Measurements from ENCODE around the gene SMAD6.
"Not testable (repeated sequence)": the region's sequence is repeated elsewhere in the genome, so short reads cannot be mapped to it uniquely, and the experiment has no call there.

The SMAD6 gene

DNA sequence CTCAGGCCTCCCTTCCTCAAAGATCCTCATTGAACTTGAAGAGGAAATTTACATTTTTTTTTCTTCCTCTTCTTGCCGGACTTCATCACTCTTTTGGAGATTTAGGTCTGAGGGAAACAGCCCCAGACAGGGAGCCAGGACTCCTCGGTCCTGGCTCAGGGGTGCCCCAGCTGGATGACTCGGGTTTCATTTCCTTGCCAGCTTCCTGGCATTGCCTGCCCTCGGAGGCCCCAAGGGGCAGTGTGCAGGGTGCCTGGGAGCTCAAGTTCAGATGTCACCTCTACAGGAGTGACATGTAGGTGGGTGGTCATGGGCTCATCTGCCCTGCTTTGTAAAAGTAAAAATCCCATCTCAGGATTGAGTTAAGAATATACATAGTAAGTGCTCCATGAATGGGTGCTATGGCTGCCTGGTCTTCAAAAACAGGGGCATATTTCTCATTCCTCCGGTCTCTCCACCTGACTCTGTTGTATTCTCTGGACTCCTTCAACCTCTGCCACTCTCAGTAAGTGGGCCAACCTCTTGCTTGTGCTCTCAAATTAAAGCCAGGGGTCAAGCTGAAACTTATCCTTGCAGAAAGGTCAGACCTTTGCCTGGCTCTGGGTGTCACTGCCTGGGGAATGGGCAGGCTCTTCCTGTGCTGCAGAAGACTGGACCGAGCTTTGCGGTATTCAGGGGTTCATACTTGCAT is 51.8 kb downstream of the SMAD6 start:
- no peak overlapping the region for H3K4me3 ChIP-seq (ENCODE audit: low read depth, low read length)
- TF ChIP-seq, protein P1, sequence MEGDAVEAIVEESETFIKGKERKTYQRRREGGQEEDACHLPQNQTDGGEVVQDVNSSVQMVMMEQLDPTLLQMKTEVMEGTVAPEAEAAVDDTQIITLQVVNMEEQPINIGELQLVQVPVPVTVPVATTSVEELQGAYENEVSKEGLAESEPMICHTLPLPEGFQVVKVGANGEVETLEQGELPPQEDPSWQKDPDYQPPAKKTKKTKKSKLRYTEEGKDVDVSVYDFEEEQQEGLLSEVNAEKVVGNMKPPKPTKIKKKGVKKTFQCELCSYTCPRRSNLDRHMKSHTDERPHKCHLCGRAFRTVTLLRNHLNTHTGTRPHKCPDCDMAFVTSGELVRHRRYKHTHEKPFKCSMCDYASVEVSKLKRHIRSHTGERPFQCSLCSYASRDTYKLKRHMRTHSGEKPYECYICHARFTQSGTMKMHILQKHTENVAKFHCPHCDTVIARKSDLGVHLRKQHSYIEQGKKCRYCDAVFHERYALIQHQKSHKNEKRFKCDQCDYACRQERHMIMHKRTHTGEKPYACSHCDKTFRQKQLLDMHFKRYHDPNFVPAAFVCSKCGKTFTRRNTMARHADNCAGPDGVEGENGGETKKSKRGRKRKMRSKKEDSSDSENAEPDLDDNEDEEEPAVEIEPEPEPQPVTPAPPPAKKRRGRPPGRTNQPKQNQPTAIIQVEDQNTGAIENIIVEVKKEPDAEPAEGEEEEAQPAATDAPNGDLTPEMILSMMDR (IDR thresholded peaks at IDR 0.05; ENCODE audit: insufficient read depth, low read depth, low read length, missing control alignments), result no peak
- no peak for DNase-seq (ENCODE audit: low read depth)

DNA sequence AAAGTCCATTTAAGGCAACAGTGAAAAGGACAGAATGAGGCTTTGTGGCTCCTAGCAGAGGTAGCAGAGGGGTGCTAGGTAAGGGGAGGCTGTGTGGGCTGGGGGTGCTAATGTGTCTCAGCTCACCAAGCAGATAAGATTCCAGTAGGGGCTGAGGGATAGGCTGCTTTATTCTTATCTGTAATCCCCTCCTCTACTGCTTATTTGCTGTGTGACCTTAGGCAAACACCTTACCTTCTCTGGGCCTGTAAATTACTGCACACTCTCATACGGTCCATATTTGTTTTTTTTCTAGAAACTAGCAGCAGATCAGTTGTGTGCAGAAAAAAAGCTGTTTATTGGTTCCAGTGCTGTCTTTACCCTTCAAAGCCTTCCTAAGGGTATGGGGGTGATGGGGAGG is 52.8 kb downstream of the SMAD6 start:
- TF ChIP-seq, protein P1 (IDR thresholded peaks at IDR 0.05; ENCODE audit: insufficient read depth, low read depth, low read length, missing control alignments), result no peak
- H3K4me3 ChIP-seq (ENCODE audit: low read depth, low read length), result no peak overlapping the region
- no peak for DNase-seq (ENCODE audit: low read depth)

DNA sequence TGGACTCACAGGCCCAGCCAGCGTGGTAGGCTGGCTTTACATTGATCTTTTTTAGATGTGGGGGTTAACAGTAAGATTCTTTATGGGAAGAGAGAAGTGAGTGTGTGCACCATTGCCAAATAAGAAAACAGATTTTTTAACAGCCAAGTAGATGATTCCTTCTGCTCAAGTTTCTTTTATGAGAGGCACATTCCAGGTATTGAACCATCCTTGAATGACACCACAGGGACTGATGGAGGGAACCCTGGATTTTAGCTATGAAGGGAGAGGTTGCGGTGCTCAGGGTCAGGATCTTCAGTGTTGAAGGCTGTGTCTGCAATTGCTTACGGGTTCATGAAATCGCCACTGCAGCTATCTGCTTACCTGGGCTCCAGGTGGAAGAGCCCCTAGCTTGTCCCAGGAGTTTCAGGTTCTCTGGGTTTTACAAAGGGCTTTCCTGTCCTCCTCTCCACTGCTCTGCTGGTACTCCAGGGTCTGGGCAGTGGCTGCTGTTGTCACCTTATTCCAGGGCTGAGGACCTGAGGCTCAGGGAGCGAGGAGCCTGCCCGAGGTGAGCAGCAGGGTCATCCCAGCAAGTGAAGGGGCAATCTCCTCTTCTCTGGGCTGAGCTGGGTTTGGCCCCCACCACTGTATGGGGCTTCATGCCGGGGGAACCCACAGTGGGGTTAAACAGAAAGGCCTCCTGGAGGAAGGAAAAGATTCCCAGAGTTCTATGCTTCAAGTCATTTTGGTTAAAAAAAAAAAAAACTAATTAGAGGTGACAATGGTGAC is 53.4 kb downstream of the SMAD6 start:
- no peak overlapping the region for H3K4me3 ChIP-seq (ENCODE audit: low read depth, low read length)
- DNase-seq (ENCODE audit: low read depth), result no peak
- TF ChIP-seq, protein P1 (IDR thresholded peaks at IDR 0.05; ENCODE audit: insufficient read depth, low read depth, low read length, missing control alignments), result no peak

DNA sequence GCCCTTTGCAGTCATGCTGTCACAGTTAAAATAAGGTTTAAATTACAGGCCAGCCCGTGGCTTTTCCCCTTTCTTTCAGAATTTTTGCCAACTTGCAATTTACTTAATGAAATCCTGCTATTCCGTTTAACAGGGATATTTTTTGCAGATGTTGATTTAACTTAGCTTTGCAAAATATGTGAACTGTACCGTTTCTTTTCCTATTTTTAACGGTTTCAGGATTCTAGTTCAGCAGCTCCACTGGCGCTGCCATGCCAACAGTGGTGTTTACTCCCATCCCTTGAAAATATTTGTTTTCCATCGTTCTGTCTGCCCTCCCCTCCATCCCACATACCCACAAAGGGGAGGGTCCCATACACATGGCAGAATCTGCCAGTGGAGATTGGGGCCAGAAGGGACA is 54.3 kb downstream of the SMAD6 start:
- DNase-seq (ENCODE audit: low read depth), result no peak
- TF ChIP-seq, protein P1 (IDR thresholded peaks at IDR 0.05; ENCODE audit: insufficient read depth, low read depth, low read length, missing control alignments), result no peak
- H3K4me3 ChIP-seq (ENCODE audit: low read depth, low read length), result no peak overlapping the region

DNA sequence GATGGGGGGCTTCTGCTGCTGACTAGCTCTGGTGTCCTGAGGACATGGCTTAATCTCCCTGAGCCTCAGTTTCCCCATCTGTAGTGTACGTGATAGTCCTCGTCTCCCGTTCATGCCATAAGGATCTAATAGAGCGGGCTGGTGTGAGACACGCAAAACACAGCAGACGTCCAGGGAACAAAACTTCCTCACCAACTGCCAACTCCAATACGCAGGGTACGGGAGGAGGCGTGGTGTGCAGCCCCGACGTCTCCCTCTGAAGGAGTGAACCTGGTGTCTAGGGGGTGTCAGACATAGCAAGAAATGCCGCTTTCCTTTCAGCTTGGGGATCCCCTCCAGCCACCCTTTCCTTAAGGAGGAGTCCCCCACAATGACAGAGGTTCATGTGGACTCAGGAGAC is 55.0 kb downstream of the SMAD6 start:
- H3K4me3 ChIP-seq (ENCODE audit: low read depth, low read length), result no peak overlapping the region
- TF ChIP-seq, protein P1 (IDR thresholded peaks at IDR 0.05; ENCODE audit: insufficient read depth, low read depth, low read length, missing control alignments), result no peak
- DNase-seq (ENCODE audit: low read depth), result no peak

- no peak overlapping the region for H3K4me3 ChIP-seq (ENCODE audit: low read depth, low read length)
- DNase-seq (ENCODE audit: low read depth), result no peak
- TF ChIP-seq, protein P1 (IDR thresholded peaks at IDR 0.05; ENCODE audit: insufficient read depth, low read depth, low read length, missing control alignments), result no peak
Measured at GRCh38 chr15:66757521-66757920, 55.5 kb downstream of the SMAD6 start.

- not testable (repeated sequence) for DNase-seq (ENCODE audit: low read depth); H3K4me3 ChIP-seq (ENCODE audit: low read depth, low read length)
Measured at GRCh38 chr15:66758217-66758616, 56.2 kb downstream of the SMAD6 start.

Data from GM12865 (cell line).